ENCODE results near the gene FCHSD2. TPM values are rescaled to one million over a fixed set of nuclear protein-coding genes. Genes with fewer than 3 reads are reported as not detected.
"Not testable (repeated sequence)": the region's sequence is repeated elsewhere in the genome, so short reads cannot be mapped to it uniquely, and the experiment has no call there.

The FCHSD2 gene
- total RNA-seq, 1 experiment from 2014 or later, result 4.1 TPM

DNA sequence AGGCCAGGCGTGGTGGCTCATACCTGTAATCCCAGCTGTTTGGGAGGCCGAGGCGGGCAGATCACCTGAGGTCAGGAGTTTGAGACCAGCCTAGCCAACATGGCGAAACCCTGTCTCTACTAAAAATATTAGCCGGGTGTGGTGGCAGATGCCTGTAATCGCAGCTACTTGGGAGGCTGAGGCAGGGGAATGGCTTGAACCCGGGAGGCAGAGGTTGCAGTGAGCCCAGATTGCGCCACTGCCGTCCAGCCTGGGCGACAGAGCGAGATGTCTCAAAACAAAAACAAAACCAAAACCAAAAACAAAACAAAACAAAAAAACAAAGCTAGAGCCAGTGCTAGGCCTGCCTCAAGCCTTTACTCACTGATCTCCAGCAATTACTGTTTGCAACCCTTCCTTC is 314.5 kb downstream of the FCHSD2 start:
- DNase-seq (ENCODE audit: extremely low read depth, low read depth), result not testable (repeated sequence)

DNA sequence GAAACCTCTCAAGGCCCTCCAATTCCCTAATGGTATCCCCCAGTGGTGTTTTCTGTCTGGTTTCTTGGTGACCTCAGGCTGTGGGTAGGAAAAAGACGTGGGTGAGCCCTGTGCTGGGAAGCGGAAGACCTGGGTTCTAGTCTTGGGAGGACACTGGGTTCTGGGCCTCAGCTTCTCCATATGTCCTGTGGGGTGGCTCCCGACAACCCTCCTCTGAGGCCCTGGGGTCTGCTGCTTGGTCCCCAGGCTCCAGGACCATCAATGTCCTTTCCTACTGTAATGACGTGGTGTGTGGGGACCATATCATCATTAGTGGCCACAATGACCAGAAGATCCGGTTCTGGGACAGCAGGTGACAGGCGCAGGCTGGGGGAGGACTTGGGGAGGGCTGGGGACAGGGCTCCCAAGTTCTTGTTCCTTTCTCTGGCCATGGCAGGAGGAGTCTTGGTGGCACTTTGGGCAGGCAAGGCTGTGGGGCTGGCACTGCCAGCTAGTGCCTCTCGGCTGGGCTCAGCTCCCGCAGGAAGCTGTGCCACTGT is 315.1 kb downstream of the FCHSD2 start:
- no peak for DNase-seq (ENCODE audit: extremely low read depth, low read depth)

DNA sequence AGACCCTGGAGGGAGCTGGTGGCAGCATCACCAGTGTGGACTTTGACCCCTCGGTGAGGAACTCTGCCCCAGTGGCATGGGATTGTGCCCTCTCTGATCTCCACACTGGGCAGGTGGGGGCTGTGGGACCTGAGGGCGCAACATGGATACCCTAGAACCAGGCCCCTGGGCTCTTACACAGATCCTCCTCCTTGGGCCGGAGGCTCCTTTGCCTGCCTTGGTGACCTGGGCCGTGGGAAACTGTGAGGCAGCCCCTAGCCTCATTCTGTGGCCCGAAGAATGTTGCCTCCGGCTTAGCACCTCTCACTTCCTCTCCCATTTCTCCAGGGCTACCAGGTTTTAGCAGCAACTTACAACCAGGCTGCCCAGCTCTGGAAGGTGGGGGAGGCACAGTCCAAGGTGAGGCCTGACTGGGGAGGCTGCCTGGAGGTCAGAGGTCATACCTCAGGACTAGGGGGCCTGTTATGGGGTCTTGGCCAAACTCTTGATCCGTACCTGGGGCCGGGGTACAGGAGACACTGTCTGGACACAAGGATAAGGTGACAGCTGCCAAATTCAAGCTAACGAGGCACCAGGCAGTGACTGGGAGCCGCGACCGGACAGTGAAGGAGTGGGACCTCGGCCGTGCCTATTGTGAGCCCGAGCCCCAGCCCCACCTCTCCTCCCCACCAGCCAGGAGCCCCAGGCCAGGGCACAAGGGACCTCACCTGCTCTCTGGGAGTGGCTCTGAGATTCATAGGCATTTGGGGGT is 315.8 kb downstream of the FCHSD2 start:
- no peak for DNase-seq (ENCODE audit: extremely low read depth, low read depth)

DNA sequence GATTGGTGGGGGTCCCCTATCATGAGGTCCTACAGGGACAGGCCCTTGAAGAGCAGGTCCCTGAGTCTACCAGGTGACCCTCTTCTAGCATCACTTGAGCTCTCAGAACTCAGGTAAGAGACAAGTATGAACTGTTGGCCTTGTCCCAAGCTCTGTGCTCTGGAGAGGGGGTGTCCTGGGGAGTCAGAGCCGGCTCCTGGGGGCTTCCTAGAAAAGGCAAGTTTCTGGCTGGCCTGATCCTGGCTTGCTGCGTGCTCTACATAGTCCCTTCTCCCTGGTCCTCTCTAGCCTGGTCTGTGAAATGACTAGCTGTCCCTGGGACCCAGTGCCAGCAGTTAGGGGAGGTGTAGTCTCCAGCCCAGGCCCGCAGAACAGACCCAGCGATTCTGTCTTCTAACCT is 316.5 kb downstream of the FCHSD2 start:
- DNase-seq (ENCODE audit: extremely low read depth, low read depth), result no peak

DNA sequence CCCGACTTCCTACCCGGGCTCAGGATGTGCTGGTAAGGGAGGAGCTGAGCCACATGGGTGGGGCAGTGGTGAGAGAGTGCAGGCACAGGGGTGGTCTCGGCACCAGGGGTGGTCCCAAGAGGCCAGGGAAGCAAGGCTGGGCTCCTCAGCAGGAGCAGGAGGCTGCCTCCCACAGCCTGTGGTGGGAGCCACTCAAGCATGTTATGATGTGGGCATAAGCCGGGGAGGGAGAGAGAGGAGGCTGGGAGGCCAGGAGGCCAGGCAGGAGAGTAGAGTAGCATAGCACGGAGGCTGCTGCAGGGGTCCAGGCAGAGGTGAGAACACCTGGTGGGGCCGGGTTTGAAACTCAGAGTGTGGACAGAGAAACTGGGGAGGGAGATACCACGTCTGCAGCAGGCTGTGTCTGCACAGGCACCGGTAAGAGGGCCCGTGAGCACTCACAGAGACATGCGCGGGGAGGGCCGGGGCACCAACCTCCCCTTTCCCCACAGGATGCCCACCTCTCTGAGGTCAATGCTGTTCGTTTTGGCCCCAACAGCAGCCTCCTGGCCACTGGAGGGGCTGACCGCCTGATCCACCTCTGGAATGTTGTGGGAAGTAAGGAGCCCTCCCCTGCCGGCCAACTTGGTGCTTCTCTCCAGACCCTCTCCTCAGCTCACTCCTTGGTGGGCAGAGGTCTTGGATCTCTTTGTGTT is 317.2 kb downstream of the FCHSD2 start:
- no peak for DNase-seq (ENCODE audit: extremely low read depth, low read depth)

DNA sequence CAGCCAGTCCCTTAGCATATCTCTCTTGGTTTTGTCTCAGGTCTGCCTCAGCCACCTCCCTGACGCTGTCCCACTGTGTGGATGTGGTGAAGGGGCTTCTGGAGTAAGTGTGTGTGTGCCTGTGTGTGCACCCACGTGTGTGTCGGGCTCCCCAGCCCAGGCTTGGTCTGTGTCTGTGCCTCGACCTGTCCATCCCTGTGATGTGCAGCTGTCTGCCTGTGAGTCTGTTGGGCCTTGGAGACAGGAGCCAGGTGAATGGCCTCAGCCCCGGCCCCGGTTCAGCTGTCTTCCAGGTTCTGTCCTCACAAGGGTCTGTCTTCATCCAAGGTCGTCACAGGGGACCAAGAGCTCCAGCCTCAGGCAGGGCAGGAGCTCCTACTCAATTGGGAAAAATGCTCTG is 318.1 kb downstream of the FCHSD2 start:
- no peak for DNase-seq (ENCODE audit: extremely low read depth, low read depth)

DNA sequence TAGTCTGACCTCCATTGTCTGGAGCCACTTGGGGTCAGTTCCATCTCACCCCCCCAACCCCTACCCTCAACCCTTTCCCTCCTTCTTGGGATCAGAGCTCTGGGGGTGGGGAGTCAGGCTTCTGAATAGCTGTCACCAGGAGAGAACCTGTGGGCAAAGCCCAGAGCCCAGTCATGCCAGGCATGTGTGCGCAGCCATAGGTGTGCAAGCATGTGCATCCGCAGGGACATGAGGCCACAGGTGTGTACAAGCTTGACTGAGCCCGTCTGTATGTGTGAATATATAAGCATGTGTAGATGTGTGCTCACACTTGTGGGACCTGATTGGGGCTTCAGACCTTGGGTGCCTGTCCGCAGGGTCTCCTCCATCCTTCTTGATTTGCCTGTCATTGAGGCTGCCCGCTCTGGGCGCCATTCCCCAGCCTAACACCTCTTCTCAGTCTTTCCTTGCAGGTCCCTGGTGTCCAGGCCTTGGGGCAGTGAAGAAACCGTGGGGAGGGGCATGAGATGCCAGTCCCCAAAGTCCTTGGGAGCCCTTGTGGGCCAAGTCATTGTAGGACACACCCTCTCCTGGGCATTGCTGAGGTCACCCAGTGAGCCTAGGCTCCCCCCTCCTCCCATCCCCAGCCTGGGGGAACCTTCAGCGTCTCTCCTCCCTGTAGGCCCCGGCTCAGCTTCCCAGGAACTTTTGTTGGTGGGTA is 318.9 kb downstream of the FCHSD2 start:
- no peak for DNase-seq (ENCODE audit: extremely low read depth, low read depth)

DNA sequence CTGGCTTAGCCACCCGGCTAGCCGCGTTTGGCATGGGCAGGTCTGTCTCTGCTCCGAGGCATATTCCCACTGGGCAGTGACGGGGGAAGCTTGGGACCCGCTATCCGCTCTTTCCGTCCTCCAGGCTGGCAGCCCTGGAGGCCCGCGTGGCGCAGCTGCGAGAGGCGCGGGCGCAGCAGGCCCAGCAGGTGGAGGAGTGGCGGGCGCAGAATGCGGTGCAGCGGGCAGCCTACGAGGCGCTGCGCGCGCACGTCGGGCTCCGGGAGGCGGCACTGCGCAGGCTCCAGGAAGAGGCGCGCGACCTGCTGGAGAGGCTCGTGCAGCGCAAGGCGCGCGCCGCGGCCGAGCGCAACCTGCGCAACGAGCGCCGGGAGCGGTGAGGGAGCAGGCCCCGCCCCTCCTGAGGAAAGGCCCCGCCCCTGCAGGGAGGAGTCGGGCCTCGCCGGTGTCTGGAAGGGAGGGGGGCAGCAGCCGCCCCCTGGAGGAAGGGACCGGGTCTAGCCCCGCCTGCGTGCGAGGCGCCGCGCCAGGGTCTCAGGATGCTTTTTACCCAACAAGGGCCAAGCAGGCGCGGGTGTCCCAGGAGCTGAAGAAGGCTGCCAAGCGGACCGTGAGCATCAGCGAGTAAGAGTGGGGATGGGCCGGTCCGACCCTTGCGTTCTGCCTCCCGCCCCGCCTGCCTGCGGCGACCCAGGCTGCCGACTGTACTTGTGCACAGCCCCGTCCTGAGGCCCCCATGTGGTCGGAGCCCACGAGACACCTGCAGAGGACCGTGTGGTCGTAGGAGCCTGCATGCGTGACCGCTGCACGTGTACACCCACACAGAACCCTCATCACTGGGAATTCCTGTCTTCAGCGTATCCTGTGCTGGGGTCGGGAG is 320.0 kb downstream of the FCHSD2 start:
- no peak for DNase-seq (ENCODE audit: extremely low read depth, low read depth)

DNA sequence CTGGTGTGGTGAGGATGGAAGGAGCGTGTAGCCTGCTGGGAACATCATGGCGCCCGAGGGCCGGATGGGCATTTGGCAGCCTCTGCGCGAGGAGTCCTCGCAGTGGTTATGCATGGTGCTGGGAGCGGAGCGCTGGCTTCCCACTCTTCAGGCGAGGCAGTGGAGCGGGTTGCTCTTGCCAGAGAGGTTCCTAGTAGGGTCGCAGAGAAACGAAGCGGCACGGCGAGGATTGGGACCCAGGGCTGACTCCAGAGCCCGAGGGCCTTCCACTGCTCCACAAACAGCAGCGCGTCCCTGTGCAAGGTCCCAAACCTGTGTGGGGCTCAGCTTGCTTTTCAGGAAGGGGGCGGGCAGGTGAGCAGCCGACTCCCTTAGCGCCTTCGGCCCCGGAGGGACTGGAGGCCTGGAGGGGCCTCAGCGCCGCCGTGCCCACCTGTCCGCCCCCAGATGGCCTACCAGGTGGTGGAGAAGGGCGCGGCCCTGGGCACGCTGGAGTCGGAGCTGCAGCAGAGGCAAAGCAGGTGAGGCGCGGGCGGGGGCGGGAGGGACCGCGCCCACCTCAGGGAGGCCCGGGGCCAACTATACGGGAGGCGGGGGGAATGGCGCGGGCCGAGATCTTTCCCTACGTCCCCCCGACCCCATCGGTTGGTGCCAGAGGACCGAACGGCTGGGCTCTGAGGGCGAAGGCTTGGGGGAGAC is 320.7 kb downstream of the FCHSD2 start:
- no peak for DNase-seq (ENCODE audit: extremely low read depth, low read depth)

DNA sequence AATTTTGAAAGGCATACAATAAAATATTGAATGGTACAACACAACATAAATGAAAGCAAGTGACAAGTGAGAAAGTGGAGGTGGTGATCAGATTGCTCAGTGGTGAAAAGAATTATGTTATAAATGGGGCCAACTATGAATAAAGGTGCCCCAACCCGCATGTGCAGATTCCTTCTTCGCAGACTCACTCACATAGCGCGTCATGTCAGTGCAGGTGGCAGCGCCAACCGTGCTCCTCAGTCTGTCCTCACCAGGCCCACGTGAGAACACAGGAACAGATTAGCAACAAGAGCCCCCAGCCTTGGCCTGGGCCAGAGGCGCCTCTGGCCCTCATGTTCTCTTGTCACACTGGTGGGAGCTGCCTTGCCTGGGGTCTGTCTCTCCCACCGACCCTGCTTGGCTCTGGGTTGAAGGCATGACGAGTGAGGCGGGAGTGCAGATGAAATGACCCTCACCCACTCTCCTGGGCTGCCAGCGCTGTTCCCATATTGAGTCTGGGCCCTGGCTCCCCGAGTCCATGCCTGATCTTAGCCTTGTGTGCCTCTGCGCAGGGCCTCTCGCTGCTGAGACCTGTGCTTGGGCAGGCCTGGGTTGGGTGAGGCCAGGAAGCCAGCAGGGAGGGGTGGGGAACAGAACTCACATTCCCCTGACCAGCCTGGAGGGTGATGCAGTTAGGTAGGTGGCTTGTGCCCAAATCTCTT is 321.5 kb downstream of the FCHSD2 start:
- no peak for DNase-seq (ENCODE audit: extremely low read depth, low read depth)

DNA sequence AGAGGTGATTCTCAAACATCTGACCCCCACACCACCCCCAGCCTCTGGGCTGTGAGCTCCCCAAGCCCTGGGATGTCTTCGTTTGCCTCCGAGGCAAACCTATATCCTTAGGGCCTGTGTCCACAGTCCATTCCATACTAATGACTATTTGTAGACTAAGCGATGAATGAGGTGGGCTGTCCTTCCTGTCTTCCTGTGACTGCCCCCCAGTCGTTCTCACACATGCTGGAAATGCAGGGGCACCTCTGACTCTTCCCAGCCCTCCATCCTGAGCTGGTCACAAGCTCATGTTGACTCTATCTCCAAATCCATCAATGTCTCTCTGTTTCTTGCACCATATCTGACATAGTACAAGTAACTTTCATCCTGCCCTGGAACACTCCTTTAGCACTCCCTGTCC is 323.1 kb downstream of the FCHSD2 start:
- no peak for DNase-seq (ENCODE audit: extremely low read depth, low read depth)

DNA sequence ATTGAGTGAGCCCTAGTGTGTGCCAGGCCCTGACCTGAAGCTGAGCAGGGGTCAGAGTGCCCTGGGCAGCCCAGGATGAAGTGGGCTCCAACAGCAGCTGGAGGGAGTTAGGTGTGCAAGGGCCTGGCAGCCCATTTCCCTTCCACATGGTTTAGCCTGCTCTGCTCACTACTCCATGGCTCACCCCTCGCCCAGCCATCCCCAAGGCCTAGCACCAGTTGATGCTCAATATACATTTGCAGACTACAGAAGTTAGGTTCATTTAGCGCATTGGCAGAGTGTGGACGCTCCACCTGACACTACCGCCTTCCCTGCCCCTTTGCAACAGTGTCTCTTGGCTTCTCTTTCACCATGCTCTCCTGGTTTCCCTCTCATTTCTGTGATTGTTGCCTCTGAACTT is 324.2 kb downstream of the FCHSD2 start:
- DNase-seq (ENCODE audit: extremely low read depth, low read depth), result no peak

DNA sequence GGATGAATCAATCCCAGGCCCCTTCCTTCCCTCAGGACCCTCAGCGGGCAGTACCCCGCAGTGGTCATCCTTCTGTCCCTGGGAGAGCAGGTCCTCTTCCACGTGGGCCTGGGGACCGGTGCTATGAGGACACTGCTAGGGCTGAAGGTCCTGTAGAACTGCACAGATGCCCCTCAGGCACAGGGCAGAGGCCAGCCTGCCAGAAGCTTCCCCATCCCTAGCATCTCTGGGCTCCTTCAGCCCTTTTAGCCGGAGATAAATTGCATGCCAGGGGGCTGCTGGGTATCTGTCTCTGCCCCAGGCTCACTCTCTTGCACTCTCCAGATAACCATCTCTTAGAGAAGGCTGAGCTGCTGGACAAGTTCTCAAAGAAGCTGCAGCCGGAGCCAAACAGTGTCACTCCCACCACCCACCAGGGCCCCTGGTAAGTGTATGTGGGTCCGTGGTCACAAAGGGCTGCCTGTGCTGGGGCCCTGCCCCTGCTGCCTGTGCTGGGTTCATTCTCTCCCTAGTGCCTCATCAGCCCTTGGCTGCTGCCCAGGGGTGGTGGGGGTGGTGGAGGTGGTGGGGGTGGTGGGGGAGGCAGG is 325.6 kb downstream of the FCHSD2 start:
- DNase-seq (ENCODE audit: extremely low read depth, low read depth), result no peak

DNA sequence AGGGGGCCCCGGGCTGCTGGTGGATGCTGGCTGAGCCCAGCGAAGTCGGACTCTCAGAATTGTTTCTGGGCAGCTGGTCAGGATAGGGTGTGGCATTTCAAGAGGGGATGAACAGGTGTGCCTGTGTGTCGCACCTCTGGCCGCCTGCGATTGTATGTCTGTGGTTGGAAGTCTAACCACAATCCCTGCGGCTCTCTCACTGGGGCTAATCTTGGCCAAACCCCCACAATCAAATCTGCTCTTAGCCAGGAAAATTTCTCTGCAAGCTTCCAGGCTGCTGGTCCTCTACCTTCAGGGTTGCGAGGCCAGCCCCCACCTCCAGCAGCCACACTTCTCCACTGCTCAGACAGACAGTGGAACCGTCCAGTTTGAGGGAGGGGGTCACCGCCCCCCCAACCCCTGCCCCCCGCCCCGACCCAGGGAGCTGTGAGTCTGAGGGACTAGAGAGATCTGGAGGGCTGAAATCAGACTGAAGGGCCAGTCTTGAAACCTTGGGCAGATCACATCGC is 327.0 kb downstream of the FCHSD2 start:
- no peak for DNase-seq (ENCODE audit: extremely low read depth, low read depth)

DNA sequence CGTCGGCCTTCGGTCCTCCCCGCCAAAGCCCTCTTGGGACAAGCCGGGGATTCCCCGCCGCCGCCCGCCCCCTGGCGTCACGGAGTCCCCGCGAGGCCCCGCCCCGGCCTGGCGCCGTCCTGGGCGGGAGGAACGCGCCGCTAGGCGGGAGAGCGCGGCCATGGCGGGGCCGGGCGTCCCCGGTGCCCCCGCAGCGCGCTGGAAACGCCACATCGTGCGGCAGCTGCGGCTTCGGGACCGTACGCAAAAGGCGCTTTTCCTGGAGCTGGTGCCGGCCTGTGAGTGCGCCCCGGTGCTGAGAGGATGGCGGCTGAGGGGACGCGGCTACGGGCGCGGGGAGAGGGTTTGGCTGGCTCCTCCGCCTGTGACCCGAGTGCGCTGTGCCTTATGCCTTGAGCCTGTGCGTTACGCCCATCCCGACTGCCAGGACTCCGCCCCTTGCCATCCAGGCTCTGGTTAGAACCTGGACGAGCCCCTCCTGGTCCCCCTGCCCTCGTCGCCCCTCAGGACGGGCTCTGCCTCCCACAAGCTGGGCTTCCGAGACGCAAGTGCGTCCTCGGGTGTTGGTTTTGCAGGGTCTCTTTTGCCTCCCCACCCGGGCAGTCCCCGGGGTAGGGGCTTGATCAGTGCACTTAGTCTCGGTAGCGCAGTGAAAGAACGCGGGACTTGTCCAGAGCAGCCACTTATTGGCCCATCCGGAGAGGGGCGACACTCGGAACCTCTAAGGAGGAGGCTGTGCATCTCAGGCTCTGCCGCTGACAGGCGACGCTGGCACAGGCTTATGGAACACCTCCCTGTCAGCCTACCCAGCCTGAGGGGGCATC is 327.6 kb downstream of the FCHSD2 start, which contains the start of gene ATG16L2:
Gene ATG16L2 (plus strand): TSS at position 126 of the 824 bp plus-strand sequence. CDS start 35 bp downstream, at position 161.
- DNase-seq (ENCODE audit: extremely low read depth, low read depth), result peak; percentile 74

DNA sequence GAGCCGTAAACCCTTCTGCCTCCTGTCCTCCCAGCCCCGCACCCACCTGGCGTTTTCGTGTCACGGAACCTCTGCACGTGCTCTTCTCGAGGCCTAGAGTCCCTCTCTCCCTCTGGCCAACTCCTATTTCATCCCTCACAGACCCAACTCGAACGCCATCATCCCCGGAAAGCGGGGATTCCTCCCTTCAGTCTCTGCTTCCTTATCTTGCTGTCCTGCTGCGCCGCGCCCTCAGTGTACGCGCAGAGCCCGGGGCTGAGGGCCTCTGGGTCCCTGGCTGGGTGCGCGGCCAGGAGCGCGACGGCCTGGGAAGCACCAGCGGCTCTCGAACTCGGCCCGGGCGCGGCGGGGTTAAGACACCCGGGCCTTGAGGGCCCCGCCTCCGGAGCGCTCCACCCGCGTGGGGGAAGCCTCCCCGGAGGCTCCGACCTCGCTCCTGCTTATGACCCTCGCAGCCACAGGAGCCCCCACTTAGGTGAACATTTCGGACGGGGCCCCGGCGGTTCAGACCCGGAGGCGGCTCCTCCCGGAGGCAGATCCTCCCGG is 328.3 kb downstream of the FCHSD2 start:
- peak; percentile 57 for DNase-seq (ENCODE audit: extremely low read depth, low read depth)
